Activated T-helper 1 cell treated with anti-CD3 and anti-CD28 coated beads, Interleukin-2, amount 50 U/mL, for 16 hours (primary cell): Measurements from ENCODE around the gene NMRK2.
"Not testable (repeated sequence)": the region's sequence is repeated elsewhere in the genome, so short reads cannot be mapped to it uniquely, and the experiment has no call there.

Experiments used
- DNase-seq, 2 donors: peaks; one replicate each; pipeline ENCODE4 v3.0.0-alpha.2; 2020; ENCODE audit warnings: low read depth in 1 of 2, low spot score in 1 of 2

Gene NMRK2

GRCh38 chr19:3936506-3937442 lies 3.9 kb downstream of the NMRK2 start:
- DNase-seq = no peak

GRCh38 chr19:3938300-3938950 lies 5.6 kb downstream of the NMRK2 start:
- not testable (repeated sequence) for DNase-seq

DNA sequence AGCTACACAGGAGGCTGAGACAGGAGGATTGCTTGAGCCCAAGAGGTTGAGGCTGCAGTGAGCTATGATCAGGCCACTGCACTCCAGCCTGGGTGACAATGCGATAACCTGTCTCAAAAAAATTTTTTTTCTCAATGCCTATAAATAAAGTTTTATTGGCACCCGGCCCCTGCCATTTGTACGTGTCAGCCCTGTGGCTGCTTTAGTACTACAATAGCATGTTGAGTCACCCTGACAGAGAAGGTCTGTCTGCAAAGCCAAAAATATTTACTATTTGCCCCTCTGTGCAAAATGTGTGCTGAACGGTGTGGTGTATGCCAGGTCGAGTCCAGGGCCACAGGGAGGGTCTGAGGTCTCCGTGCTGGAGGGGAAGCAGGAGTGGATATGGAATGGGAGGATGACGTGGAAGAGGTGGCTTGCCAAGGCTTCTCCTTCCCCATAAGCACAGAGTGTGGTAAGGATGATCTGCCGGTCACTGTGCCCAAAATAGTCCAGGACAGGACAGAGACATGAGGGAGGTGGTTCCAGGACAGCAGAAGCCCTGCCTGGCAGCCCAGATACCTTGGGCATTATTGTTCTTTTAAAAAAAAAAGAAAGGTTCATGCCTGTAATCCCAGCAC lies 10.0 kb downstream of the NMRK2 start:
- no peak for DNase-seq

- no peak for DNase-seq
These were observed 11.3 kb downstream of the NMRK2 start for GRCh38 chr19:3944018-3944721.

GRCh38 chr19:3945838-3946237 lies 13.0 kb downstream of the NMRK2 start:
- DNase-seq = no peak

DNA sequence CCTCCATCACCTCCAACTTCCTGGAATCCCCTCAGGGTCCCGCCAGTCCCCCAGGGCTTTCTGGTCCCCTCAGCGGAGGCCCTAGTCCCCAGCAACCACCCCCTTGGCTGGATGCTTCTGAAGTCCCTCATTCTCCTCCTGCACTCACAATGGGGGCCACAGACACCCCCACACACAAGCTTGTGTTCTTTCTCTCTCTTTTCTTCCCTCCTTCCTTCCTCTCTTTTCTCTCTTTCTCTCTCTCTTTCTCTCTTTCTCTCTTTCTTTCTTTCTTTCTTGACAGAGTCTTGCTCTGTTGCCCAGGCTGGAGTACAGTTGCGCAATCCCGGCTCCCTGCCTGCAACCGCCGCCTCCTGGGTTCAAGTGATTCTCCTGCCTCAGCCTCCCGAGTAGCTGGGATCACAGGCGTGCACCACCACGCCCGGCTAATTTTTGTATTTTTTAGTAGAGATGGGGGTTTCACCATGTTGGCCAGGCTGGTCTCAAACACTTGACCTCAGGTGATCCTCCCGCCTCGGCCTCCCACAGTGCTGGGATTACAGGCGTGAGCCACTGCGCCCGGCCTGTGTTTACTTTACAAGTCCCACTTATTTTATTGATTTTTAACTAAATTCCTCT lies 14.6 kb downstream of the NMRK2 start:
- not testable (repeated sequence) for DNase-seq

DNA sequence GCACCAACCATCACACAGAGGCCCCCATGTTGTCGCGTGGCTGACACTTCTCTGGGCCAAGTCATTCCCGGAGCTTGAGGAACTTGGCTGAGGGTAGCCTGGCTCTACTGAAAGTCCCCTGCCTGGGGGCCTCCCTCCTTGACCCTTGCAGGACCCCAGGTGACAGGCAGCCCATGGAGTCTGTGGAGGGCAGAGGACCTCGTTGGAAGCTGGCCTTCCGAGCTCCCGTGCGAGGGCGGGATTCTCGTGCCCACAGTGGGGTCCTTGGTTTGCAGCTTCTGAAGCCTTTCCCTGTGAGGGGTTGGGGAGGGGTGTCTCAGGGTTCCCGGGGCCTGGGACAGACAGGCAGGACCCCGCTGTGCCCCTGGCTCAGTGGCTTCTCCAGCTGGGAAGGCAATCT lies 16.4 kb downstream of the NMRK2 start:
- no peak for DNase-seq

- no peak for DNase-seq
These were observed 17.4 kb downstream of the NMRK2 start for GRCh38 chr19:3949997-3950859.

- DNase-seq = no peak
These were observed 18.3 kb downstream of the NMRK2 start for GRCh38 chr19:3950871-3951861.

- not testable (repeated sequence) for DNase-seq
These were observed 19.9 kb downstream of the NMRK2 start for GRCh38 chr19:3952755-3953276.

- DNase-seq = no peak
These were observed 21.2 kb downstream of the NMRK2 start for GRCh38 chr19:3954107-3954506.

- not testable (repeated sequence) for DNase-seq
These were observed 22.4 kb downstream of the NMRK2 start for GRCh38 chr19:3955276-3955675.

- no peak for DNase-seq
These were observed 22.8 kb downstream of the NMRK2 start for GRCh38 chr19:3955688-3956087.

GRCh38 chr19:3958836-3959765 lies 26.2 kb downstream of the NMRK2 start:
- DNase-seq = no peak

DNA sequence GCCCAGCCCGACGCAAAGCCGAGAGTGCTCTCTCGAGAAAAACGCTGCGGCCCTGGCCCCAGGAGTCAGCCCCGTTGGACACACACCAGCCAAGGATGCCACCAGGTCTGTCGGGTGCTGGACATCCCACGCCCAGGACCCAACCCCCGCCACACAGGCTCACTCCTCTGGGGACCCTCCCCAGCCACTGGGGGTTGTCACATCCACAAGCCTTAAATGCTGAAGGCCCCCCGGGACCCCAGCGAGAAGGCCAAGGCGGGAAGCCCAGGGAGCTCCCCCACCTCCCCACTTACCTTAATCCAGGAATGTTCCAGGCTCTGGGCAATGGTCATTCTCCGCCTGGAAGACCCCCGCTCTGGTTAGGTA lies 26.9 kb downstream of the NMRK2 start:
- no peak for DNase-seq

GRCh38 chr19:3961007-3961406 lies 28.1 kb downstream of the NMRK2 start:
- DNase-seq = no peak

DNA sequence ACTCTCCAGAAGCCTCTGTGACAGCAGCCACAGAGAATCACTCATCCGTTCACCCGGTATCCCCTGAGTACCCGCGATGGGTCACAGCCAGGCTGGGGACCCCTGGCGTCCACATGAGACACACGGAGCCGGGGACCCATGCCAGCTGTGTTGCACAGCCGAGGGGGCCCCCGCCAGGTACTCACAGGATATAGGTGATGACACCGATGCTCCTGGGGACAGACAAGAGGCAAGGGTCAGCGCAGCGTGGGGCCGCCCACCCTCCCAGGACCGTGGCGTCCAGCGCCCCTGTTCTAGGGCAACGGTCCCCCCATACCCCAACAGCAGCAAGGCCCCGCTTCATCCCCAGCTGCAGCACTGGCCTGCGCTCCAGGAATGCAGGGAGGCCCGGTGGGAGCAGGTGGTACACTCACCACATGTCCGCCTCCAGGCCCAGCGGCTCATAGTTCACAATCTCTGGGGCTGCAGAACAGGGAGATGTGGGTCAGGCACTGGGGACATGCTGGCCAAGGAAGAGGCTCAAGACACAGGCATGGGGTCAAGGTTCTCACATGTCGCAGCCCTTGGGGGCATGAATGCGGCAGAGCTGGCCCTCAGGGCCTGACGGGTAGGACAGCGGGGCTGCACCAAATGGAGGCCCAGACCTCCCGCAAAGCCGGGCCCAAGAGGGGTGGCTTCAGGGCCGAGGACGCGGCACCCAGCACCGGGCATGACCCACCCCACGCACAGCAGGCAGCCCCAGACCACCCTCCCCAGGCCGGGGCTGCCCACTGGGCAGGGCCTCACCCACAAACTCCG lies 30.8 kb downstream of the NMRK2 start:
- no peak for DNase-seq
